Stomach (tissue), 4 donors: Measurements from ENCODE around the gene MYOT.

Experiments used
- POLR2AphosphoS5 ChIP-seq, 3 donors: sonication (generic); formaldehyde crosslinking; IDR thresholded peaks; one replicate each; pipeline ENCODE4 v1.6.1; 2016; ENCODE audit warnings: antibody characterized with exemption in 3 of 3
- TF ChIP-seq, protein P1 (sequence below), 7 experiments: fragments of 450-650 bp in 4 of 7; fragments of 200-600 bp in 3 of 7; sonication (generic) in 3 of 7; IDR thresholded peaks; one replicate each; pipeline ENCODE4 v1.5.1; 2016 to 2019; ENCODE audit warnings: antibody characterized with exemption in 7 of 7, control low read depth in 2 of 7, mild to moderate bottlenecking in 1 of 7

DNA sequence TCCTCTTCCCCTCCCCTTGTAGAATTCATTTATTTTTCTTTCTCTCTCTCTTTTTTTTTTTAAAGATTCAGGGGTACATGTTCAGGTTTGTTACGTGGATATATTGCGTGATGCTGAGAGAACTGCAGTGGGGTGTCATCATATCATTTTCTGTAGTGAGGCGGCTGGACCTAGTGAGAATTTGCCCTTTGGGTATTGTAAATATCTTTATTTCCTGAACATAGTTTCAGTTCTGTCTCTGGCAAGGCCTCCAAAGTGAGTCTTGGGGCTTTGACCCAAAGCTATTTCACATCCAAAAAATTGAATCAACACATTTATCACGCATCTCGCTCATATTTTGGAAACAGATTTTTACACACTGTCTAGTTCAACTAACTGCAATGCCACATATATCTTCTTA, 25.4 kb upstream of the MYOT start:
- TF ChIP-seq POLR2AphosphoS5 (IDR thresholded peaks at IDR 0.05) = no peak
- TF ChIP-seq, protein P1, sequence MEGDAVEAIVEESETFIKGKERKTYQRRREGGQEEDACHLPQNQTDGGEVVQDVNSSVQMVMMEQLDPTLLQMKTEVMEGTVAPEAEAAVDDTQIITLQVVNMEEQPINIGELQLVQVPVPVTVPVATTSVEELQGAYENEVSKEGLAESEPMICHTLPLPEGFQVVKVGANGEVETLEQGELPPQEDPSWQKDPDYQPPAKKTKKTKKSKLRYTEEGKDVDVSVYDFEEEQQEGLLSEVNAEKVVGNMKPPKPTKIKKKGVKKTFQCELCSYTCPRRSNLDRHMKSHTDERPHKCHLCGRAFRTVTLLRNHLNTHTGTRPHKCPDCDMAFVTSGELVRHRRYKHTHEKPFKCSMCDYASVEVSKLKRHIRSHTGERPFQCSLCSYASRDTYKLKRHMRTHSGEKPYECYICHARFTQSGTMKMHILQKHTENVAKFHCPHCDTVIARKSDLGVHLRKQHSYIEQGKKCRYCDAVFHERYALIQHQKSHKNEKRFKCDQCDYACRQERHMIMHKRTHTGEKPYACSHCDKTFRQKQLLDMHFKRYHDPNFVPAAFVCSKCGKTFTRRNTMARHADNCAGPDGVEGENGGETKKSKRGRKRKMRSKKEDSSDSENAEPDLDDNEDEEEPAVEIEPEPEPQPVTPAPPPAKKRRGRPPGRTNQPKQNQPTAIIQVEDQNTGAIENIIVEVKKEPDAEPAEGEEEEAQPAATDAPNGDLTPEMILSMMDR (IDR thresholded peaks at IDR 0.05) = no peak
